Heart left ventricle (tissue), 16 donors: ENCODE data around the gene EGR4. TPM values are rescaled to one million over a fixed set of nuclear protein-coding genes. Genes with fewer than 3 reads are reported as not detected.
"Not testable (repeated sequence)": the region's sequence is repeated elsewhere in the genome, so short reads cannot be mapped to it uniquely, and the experiment has no call there.

ENCODE experiments used
- ATAC-seq, 4 donors: fragments of 200-7000 bp; cut with Tn5 transposase; one replicate each; pipeline ENCODE4 v1.9.1; 2020 to 2022; ENCODE audit warnings: moderate library complexity in 4 of 4, mild to moderate bottlenecking in 3 of 4, moderate number of reproducible peaks in 1 of 4
- DNase-seq, 5 donors: peaks; one replicate each; pipeline ENCODE4 v3.0.0-alpha.2; 2020
- H3K27ac ChIP-seq, 12 donors: fragments of 200-600 bp; sonication (generic) in 4 of 12; one replicate each; pipeline versions ENCODE4 v1.5.0 to v1.8.0; 2016 to 2022; ENCODE audit warnings: mild to moderate bottlenecking in 2 of 12
- H3K27me3 ChIP-seq, 9 donors: fragments of 200-600 bp; sonication (generic) in 2 of 9; one replicate each; pipeline versions ENCODE4 v1.5.1 to v1.8.0; 2016 to 2022; ENCODE audit warnings: mild to moderate bottlenecking in 3 of 9
- H3K36me3 ChIP-seq, 9 donors: fragments of 200-600 bp; sonication (generic) in 2 of 9; one replicate each; pipeline versions ENCODE4 v1.5.0 to v1.8.0; 2018 to 2022; ENCODE audit warnings: mild to moderate bottlenecking in 2 of 9
- H3K4me1 ChIP-seq, 12 donors: fragments of 200-600 bp; sonication (generic) in 4 of 12; one replicate each; pipeline versions ENCODE4 v1.5.0 to v1.8.0; 2016 to 2022; ENCODE audit warnings: mild to moderate bottlenecking in 3 of 12
- H3K4me3 ChIP-seq, 12 donors: fragments of 200-600 bp; sonication (generic) in 4 of 12; one replicate each; pipeline versions ENCODE4 v1.5.0 to v1.8.0; 2017 to 2022; ENCODE audit warnings: mild to moderate bottlenecking in 9 of 12, moderate library complexity in 4 of 12
- H3K9me3 ChIP-seq, 12 donors: fragments of 200-600 bp; sonication (generic) in 4 of 12; one replicate each; pipeline versions ENCODE4 v1.5.0 to v1.8.0; 2016 to 2022; ENCODE audit warnings: mild to moderate bottlenecking in 1 of 12
- POLR2A ChIP-seq, 2 donors: fragments of 450-650 bp; IDR thresholded peaks; one replicate each; pipeline ENCODE4 v1.6.1; 2017; ENCODE audit warnings: antibody characterized with exemption in 2 of 2, mild to moderate bottlenecking in 2 of 2, moderate library complexity in 2 of 2
- WGBS, 4 donors: extraction: QIAGEN DNeasy Blood & Tissue Kit in 2 of 4; methylation state at CpG; one replicate each; pipeline versions ENCODE4 v1.1.5 to v1.1.7; 2013 to 2018; 5-methylcytosine and 5-hydroxymethylcytosine counted together
- intact Hi-C, 10 donors: fragments of 100-400 bp; cut with DNase I; formaldehyde crosslinking; loops; one replicate each; pipeline versions ENCODE4 v1.11.1 to v1.14.2; 2022
- polyA plus RNA-seq, 2 donors: library from polyadenylated mRNA; stranded (reverse); fragments of 200-250 nt; gene quantifications; one replicate each; pipeline ENCODE4 v1.2.3, GENCODE V29; 2013
- total RNA-seq, 9 donors: library from RNA; depleted of rRNA in 2 of 9; stranded (reverse); fragments of >200 nt in 2 of 9; fragmentation: NEBNext Ultra II Directional in 3 of 9; extraction: Animal tissue kit (Norgen Biotek cat#: 25700) in 3 of 9; gene quantifications; one replicate each; pipeline versions ENCODE4 v1.1.0 to v1.2.4, GENCODE V29; 2016 to 2023
- TF ChIP-seq, protein P1 (sequence below), 12 donors: fragments of 200-600 bp; sonication (generic) in 4 of 12; IDR thresholded peaks; one replicate each; pipeline versions ENCODE4 v1.5.0 to v1.8.0; 2018 to 2022; ENCODE audit warnings: antibody characterized with exemption in 12 of 12, mild to moderate bottlenecking in 5 of 12
- donor health status: ischemic (EF 13 %, LVEDD 7.1; RV severe dilation, severe dysfunction).
- donor health status: healthy with polysubstance abuse.
- donor health status: DM: no; HTN: yes; CAD: no.
- donor health status: DM: no; HTN: no; CAD: no.
- donor health status: ischemic (EF 25% LVEDD 6.9; RV normal size, moderate dysfunction).
- donor health status: ischemic (EF 25% LVEDD 5.7; RV mildly dilated, moderate dysfunction).
- donor health status: healthy.
- donor health status: DM: yes; HTN: yes; CAD: no.
- donor health status: ischemic (EF 35%, LVEDD 5.7; RV mildly dilated, moderate dysfunction).
- donor health status: nonischemic (EF 11% LVEDD 7.7; RV severe dilation, severe dysfunction).
- donor health status: DM: yes; HTN: yes; CAD: no.
- donor health status: PGD.
- donor health status: ischemic (EF 29% LVEDD 5.4; RV normal size, mild dysfunction).
- donor health status: nonischemic (EF 23%, LVEDD 6.1; RV moderate dilation, normal function).

Gene EGR4
- total and polyA plus RNA-seq, 11 donors: not detected

- DNase-seq: no peak
- Histone ChIP-seq H3K36me3 (no peaks in the 10 kb centered on the region), H3K27me3 (peaks cover 6 to 36% (median 27%) of the 10 kb centered on the region in 9 donors), H3K9me3 (no peaks in the 10 kb centered on the region), H3K4me1 (peaks cover 0 to 5% (median 1%) of the 10 kb centered on the region in 12 donors), H3K4me3 (no peak overlapping the region), H3K27ac (no peak overlapping the region)
- ATAC-seq: no peak
- TF ChIP-seq, protein P1, sequence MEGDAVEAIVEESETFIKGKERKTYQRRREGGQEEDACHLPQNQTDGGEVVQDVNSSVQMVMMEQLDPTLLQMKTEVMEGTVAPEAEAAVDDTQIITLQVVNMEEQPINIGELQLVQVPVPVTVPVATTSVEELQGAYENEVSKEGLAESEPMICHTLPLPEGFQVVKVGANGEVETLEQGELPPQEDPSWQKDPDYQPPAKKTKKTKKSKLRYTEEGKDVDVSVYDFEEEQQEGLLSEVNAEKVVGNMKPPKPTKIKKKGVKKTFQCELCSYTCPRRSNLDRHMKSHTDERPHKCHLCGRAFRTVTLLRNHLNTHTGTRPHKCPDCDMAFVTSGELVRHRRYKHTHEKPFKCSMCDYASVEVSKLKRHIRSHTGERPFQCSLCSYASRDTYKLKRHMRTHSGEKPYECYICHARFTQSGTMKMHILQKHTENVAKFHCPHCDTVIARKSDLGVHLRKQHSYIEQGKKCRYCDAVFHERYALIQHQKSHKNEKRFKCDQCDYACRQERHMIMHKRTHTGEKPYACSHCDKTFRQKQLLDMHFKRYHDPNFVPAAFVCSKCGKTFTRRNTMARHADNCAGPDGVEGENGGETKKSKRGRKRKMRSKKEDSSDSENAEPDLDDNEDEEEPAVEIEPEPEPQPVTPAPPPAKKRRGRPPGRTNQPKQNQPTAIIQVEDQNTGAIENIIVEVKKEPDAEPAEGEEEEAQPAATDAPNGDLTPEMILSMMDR (IDR thresholded peaks at IDR 0.05): no peak
- no peak for TF ChIP-seq POLR2A (IDR thresholded peaks at IDR 0.05)
- 91 to 94% (median 93%) methylated on average over 15 to 16 of the region's 16 CpGs for WGBS, 4 donors
- intact Hi-C loops: no loop called here
Measured at GRCh38 chr2:73263540-73264331, 29.6 kb downstream of the EGR4 start.

DNA sequence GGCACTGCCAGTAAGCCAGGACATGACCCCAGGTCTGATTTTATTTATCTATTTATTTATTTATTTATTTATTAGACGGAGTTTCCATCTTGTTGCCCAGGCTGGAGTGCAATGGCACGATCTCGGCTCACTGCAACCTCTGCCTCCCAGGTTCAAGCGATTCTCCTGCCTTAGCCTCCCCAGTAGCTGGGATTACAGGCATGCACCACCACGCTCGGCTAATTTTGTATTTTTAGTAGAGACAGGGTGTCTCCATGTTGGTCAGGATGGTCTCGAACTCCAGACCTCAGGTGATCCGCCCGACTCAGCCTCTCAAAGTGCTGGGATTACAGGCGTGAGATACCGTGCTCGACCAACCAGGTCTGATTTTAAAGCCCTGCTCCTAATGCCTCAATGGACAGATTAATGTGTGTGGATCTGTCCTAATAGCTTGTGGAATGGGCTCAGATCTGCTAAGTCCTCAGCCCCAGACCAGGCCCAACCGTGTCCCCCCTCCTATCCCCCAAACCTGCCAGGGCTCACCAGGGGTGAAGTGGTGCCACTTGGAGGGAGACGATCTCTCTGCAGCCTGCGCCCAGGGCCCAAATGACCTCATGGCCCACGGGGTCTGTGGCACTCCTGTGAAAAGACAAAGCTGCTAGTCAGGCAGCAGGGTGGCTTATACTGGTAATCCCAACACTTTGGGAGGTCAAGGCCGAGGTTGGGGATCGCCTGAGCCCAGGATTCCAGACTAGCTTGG, 30.5 kb downstream of the EGR4 start:
- H3K27ac ChIP-seq, DNase-seq, H3K36me3 ChIP-seq, H3K4me1 ChIP-seq, ATAC-seq, H3K4me3 ChIP-seq, intact Hi-C loops, H3K9me3 ChIP-seq: not testable (repeated sequence)
- 85 to 94% (median 92%) methylated on average over 15 to 18 of the region's 18 CpGs for WGBS, 4 donors
- H3K27me3 ChIP-seq: peaks cover 0 to 28% (median 18%) of the 10 kb centered on the region in 9 donors

GRCh38 chr2:73262108-73262651, 31.2 kb downstream of the EGR4 start:
- Histone ChIP-seq H3K36me3 (no peaks in the 10 kb centered on the region), H3K9me3 (no peaks in the 10 kb centered on the region), H3K4me1 (no peaks in the 10 kb centered on the region), H3K4me3 (no peak overlapping the region), H3K27ac (no peak overlapping the region), H3K27me3 (peaks cover 0 to 21% (median 13%) of the 10 kb centered on the region in 9 donors)
- TF ChIP-seq POLR2A (IDR thresholded peaks at IDR 0.05): no peak
- TF ChIP-seq, protein P1 (IDR thresholded peaks at IDR 0.05): no peak
- ATAC-seq (no peak), DNase-seq (no peak)
- 88 to 92% (median 91%) methylated on average over 4 of the region's 4 CpGs for WGBS, 4 donors
- intact Hi-C loops: no loop called here

GRCh38 chr2:73260338-73260984, 32.9 kb downstream of the EGR4 start:
- Histone ChIP-seq H3K27ac (no peak overlapping the region), H3K9me3 (no peaks in the 10 kb centered on the region), H3K4me3 (no peak overlapping the region), H3K36me3 (peaks cover 0 to under 1% (median 0%) of the 10 kb centered on the region in 9 donors), H3K4me1 (no peaks in the 10 kb centered on the region), H3K27me3 (peaks cover 0 to 9% (median 0%) of the 10 kb centered on the region in 9 donors)
- ATAC-seq (peak in 3 of 4 donors; percentile 52 to 77 (median 73)), DNase-seq (peak in 2 of 5 donors; percentile 62 to 65)
- WGBS, 4 donors: 10 to 26% (median 16%) methylated on average over 16 to 17 of the region's 17 CpGs
- intact Hi-C loops: no loop called here
- TF ChIP-seq POLR2A (IDR thresholded peaks at IDR 0.05): no peak
- TF ChIP-seq, protein P1 (IDR thresholded peaks at IDR 0.05): peak; percentile 19 to 58 (median 43)
